Activated naive CD8-positive, alpha-beta T cell treated with anti-CD3 and anti-CD28 coated beads, Interleukin-2, amount 50 U/mL, for 16 hours (primary cell): Measurements from ENCODE around the gene RCL1.

Experiments
- DNase-seq: peaks from one replicate; pipeline ENCODE4 v3.0.0-alpha.2; 2020; ENCODE audit warnings: low read depth, low spot score

The RCL1 gene

DNA sequence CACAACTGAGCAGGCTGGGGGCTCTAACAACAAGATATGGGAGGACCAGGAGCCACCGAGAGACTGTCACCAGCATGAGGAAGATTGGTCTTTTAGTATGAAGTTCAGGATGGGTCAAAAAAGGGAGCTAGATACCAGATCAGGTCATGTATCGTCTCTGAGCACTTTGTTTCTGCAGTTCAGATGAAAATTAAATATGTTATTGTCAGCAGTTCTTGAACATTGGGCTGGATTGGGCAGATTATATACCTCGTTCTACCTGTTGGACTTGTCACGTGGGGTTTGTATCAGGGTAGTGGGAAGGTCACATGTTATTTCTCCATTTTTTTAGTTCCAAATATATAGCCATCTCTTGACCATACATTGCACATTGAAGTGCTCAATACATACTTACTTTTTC, 47.3 kb downstream of the RCL1 start:
- DNase-seq = no peak

DNA sequence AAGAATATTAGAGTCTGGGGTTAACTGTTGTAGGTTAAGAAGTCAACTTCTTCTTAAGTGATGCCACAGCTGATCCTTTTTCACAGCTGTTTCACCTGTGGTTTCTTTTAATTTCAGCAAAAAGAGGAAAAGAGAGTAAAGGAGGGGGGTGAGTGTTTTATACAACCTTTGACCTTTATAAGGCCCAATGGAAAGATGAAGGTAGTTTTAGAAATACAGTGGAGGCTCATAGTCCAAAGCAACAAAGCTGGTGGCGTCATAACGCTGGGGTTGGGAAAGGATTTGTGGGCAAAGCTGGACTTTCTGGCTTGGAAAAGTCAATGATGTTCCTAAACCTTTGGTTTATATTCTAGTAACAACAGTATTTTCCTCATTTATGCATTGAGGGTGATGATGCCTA, 49.5 kb downstream of the RCL1 start:
- no peak for DNase-seq

DNA sequence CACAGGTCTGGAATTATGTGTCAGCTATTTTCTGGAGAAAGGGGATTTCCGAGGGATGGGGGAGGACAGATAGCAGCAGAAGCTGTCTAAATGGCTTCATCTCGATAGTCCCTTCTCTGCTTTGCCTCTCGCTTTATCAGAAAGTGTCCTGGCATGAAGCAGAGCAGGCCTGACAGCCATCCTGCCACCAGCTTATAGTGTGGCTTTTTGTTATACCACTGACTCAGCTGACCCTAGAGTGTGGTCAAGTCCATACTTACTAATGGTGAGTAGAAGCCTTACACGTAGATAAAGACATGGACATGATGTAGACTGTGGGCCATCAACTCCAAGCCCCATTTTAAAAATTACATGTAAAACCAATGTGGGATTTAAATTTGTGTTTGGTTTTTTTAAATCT, 50.0 kb downstream of the RCL1 start:
- no peak for DNase-seq

DNA sequence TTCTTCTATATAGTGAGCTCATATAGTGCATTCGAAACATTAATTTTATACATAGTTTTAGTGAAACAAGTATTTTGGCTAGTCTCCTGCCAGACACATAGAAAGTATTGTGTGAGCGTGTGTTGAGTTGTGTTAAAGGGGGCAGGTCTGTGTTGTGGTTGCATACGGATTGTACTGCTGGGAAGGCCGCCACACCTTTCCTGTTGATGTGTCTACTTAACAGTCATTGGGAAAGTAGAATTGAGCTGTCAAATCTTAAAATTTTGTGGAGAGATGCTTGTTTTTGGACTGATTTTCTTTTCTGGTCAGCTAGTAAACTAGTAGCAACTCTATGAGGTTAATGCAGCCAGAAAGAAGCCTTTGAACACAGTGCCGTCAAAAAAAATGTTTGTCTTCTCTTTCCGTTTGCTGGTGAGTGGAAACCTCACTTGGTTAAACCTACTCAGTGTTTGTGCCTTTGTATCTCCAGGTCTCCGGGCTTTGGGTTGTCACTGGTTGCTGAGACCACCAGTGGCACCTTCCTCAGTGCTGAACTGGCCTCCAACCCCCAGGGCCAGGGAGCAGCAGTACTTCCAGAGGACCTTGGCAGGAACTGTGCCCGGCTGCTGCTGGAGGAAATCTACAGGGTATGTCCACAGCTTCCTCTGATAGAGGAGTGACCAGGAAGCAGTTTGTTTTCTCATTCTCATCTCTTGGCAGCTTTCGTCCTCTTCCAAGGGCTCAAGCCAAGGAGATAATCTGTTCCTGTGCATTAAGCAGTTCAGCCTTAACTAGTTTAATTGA, 51.5 kb downstream of the RCL1 start:
- DNase-seq = no peak

DNA sequence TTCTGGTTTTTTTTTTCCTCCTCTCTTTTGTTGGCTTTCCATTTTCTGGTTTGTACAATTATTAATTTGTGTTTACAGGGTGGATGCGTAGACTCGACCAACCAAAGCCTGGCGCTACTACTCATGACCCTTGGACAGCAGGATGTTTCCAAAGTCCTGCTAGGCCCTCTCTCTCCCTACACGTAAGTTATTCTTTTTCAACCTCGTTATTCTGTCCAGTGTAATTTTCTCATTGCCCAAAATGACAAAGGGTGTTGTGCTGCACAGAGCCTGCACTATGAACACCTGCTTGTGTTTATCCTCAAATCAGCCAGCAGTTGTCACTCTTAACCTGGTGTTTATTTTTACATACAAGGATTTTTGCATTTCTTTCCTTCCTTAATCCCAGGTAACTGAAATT, 56.6 kb downstream of the RCL1 start:
- no peak for DNase-seq

DNA sequence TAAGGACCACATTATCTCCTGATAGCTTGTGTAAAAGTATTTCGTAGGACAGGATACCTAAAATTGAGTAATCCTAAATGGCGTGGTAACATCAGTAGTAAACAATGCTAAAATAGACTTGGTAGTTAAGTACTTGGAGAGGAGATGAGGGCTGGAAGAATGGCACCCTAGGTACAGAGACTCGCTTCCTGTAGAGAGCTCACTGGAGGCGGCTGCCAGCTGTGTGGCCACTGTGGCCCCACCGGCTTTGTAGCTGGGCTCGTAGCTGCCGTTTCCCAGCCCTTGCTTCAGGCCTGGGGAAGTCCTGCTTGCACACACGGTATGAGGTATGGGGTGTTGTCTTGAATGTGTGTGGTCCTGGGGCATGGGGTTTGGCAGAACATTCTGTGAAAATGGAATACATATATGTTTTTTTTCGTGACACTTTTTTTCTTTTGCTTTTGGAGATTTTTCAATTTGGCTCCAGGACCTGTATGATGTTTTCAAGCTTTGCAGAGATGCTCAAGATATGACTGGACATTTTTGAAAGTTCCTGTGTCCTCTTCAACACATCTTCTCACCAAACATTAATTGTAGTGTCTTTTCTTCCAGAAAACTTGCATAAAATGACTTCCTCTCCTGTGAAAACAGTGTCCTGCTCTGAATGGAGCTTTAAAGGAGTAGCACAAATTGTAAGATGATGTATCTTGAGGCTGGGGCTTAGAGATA, 58.0 kb downstream of the RCL1 start:
- DNase-seq = no peak

DNA sequence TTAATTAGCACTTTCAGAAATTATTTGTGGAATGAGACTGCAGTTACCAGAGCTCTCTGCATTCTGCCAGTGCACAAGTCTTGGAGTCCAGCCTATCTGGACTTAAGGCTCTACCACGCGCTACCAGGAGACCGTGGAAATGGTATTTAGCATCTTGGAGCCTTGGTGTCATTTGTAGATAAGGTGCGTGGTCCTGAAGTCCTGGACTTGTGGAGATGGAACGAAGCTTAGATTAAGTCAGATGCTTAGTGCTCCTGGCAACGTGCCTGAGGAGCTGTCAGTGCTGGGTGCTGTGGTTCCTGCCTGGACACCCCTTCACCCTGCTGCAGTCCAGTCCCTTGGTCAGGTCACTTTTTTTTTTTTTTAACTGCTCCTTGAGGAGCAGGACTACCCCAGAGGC, 59.7 kb downstream of the RCL1 start:
- no peak for DNase-seq

DNA sequence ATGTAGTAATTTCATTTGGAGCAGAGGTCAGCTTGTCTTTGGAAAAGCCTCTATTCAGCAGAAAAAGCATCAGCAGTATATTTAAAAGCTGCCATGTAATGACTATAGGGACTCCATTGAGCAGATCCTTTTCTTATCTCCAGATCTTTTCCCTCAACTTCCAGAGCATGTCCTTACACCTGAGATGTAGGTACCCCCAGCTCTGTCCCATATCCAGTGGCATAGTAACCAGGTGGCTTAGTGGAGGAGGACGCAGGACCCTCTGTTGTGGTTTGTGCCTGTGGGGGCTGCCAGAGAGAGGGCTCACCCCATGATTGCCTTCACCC, 61.5 kb downstream of the RCL1 start:
- DNase-seq = no peak

DNA sequence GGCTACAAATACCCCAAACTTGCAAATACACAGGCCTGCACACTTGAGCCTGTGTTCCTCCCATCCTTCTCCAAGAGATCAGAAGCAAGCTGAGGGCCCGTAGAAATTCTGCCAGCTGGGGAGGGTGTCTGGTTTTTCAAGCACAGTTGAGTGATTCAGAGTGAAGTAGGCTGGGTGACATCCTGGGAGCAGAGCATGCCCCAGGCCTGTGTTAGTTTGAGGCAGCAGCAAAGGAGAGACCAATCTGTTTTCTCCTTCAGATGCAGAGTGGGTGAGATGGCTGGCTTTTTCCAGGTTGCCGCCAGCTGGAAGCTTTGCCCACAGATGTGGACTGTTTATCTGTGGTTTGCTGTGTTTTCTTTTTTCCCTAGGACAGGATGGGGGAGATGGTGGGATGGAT, 63.1 kb downstream of the RCL1 start:
- no peak for DNase-seq

DNA sequence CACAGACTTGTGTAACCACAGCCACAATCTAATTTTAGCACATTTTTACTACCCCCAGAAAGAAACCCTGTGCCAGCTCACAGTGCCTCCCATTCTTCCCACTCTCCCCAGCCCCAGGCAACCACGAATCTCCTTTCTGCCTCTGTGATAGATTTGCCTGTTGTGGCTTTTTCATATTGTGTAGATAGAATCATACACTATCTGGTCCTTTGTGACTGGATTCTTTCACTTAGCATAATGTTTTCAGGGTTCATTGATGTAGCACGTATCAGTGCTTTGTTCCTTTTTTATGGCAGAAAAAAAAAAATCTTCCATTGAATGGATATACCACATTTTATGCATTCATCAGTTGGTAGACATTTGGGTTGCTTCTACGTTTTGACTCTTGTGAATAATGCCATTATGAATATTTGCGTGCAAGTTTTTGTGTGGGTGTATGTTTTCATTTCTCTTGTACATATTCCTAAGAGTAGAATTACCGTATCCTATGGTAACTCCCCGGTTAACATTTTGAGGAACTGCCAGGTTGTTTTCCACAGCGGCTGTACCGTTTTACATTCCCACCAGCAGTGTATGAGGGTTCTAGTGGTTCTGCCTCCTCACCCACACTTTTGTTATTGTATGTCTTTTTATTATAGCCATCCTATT, 64.5 kb downstream of the RCL1 start:
- DNase-seq = no peak

DNA sequence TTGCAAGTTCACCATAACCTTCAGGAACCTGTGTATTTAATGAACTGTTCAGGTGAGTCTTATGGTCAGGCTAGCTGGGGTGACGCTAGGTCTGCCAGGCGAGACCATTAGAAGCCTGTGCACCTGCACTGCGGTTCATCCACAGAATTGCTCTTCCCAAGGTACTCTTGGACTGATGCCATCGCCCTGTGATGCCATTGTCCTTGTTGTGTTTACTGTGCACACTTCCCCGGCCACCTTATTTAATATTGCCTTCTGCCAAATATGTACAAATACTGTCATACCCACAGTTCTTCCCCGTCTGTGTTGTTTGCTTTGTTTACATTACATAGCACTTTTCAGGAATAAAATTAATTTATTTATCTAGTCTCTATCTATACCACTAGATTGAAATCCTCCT, 66.3 kb downstream of the RCL1 start:
- DNase-seq = no peak

DNA sequence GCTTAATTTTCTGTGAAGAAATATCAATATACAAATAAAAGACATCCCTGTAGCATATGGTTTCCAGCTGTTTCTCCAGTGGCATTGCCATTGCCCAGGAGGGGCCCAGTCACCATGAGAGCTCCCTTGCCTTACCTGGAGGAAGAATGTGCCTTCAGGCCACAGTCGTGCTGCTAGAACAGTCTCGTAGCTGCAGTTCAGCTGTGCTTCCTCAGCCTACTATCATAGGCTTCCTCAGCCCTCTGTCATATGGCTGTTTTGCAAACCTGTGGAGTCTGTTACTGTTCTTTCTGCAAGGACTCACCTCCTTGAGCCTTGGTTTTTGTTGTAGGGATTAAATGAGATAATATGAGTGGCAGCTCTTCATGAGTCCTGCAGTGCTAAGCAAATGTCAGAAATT, 67.6 kb downstream of the RCL1 start:
- DNase-seq = no peak

DNA sequence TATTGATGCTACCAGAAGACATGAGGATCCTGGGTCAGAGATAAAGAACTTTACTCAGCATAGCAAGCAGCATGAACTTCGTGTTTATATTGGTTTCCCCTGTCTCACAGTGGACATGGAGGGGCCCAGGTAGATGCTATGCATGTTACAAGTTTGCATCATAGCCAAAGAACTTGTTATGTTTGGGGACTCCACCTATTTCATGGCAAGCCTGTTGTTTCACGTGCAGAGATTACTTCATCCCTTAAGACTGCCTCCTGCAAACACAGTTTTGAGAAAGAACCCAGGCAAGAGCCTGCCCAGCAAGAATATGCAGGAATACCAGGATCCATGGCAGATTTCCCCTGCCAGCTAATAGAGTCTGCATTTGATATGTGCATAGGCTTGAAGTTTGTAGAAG, 68.4 kb downstream of the RCL1 start:
- no peak for DNase-seq

DNA sequence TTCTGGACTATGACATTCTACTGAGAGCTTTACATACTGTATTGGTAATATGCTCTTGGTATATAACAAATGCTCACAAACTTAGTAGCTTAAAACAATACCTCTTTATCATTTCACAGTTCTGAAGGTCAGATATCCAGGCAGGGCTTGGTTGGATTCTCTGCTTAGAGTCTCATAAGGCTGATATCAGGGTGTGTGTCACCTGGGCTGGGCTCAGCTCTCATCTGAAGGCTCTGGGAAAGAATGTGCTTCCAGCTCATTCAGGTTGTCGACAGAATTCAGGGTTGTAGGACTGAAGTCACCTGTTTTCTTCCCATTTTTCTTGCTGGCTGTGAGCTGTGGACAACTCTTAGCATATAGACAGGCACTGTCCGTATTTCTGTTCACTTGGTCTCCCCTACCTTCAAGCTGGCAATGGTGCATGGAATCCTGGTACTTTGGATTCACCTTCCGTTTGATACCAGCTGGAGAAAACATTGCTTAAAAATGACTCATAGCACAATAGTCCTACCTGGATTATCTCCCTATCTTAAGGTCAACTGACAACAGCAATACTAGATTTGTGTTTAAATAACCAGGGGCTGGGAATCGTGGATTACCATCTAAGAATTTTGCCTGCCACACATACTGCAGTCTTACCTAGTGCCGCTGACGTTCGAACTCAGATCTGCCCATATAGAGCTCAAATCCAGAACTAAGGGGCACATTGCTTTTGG, 69.2 kb downstream of the RCL1 start:
- no peak for DNase-seq

DNA sequence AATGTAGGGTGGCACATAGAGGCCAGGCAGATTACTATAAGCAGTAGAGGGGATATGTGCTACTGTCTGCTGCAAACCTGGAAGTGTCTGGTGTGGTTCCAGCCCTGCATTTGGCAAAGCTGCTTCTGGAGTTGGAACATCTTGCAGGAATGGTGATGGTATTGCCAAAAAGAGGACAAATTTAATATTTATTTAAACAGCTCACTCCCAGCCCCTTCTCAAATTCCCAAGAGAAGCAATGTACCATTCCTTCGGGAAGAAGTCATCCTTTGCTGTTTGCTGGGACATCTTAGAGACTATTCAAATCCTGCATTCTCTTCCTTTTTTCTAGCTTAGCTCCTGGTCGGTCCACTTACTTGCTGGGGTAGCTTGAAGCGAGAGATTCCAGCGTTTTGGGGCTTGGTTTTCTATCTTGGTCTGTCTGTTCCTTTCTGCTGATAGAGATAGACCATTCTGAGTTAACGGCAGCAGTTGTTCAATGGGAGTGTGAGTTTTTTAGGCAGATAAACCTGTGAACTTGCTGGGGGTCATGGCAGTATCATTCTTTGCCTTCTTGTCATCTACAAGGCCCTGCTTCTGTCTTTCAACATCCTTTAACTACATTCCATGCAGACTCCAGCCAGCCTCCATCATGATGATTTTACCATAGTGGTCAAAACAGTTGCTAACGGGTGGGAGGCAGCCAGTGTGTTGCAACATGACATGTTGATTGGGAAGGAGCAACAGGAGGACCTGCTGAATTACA, 69.9 kb downstream of the RCL1 start:
- DNase-seq = no peak

DNA sequence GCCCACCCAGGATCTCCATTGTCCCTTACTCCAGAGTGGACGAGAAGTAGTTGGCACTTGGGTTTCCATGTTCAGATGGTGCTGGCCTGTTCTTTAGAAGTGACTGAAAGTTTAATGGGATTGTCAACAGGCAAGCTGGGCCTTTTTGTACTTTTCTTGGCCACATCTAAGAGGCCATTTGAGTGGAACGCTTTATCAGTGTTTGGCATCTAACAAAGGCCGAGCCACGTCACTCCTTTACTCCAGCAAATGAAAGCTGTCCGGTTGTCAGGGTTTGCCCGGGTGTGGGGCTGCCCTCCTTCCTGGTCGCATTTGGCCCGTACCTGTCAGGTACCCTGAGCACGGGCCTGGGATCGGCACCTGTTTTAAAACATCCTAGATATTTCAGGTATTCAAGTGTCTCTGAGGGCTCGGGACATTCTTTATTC, 71.5 kb downstream of the RCL1 start:
- no peak for DNase-seq

DNA sequence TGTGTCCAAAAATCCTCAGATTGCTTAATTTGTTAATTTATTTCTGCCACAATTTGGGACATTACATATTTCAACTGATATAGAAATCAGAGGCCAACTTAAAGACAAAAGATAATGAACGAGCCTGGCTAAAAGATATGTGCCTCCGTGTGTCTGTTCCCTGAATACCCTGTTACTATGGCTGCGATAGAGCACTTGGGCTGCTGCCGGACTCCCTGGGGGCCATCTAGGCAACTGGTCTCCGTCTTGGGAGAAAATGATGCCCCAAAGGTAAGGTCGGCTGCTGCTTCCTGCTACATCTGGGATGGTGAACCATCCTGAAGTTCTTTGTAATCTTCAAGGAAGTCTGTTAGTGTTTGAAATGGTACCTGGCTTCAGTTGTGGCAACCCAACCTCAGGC, 72.0 kb downstream of the RCL1 start:
- DNase-seq = no peak

DNA sequence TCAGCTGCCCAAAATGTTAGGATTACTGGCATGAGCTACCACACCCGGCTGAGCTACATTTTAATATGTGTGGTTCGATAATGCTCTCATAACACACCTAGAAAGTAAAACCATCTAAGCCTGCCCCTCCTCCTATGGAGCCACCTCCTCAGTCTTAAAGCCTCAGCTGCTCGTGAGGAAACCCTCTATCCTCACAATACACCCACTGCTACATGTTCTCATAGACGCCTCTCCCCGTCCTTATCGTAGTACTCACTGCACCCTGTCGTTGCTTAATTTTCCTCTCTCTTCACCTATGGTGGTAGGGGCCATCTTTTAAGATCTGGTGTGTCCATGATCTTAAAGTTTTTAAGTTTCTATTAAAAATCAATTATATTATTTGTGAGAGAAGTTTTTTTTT, 72.9 kb downstream of the RCL1 start:
- no peak for DNase-seq

DNA sequence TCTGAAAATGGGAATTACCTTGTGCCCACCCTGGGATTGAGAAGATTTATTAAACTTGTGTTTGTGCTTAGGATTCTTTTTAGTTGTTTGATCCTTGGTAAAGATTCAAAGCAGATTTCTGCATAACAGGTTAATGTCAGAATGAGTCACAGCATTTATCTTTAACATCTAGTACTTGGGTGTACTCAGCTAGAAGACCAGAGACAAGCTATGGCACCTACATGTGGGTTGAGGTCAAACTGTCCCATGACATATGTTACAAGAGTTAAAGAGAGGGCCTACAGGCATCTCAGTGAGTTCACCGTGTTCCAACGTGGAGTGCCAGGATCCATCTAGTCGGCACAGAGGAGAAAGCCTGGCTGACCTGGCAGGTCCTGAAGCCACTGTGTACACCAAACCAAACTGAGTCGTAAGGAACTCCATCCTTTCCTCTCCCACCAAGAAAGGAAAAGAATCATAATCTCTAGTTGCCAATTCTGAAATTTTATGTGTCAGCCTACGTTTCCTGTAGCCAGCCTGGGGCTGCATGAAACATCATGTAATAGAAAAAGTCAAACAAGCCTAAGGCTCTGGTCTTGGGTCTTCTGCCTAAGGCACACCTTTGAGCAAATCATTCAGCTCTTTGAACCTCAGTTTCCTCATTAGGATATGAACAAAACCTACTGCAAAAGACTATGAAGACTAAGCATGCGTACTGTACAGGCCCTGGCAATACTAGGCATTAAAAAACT, 73.7 kb downstream of the RCL1 start:
- no peak for DNase-seq

DNA sequence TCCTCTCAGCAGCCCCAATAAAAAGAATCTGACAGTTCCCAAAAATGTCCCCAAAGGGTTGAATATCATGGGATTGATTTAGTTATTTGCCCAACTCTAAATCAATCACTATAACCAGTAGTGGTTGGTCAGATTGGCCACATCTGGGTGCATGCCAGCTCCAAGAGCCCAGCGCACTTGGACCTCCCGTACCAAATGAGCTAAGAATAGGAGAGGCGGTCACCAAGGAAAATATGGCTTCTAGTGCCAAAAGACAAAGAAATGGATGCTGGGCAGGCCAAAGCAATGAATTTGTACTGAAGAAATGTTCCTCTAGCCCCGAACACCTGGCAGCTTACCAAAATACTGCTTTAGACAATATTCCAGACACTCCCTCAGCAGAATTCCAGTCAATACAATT, 80.3 kb downstream of the RCL1 start:
- no peak for DNase-seq

DNA sequence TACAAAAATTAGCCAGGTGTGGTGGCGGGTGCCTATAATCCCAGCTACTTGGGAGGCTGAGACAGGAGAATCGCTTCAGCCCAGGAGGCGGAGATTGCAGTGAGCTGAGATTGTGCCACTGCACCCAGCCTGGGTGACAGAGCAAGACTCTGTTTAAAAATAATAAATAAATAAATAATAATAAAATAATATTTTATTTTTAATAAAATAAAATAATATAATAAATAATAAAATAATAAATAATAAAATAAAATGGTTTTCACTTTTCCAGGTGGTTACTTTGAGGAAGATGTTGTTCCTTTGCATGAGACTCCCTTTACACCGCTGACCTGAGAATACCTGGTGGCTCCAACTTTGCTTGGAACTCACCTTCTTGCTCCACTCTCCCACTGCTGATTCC, 82.8 kb downstream of the RCL1 start:
- no peak for DNase-seq
